Osteocyte (in vitro differentiated cells): ENCODE data around the gene SCYGR5. TPM values are rescaled to one million over a fixed set of nuclear protein-coding genes. Genes with fewer than 3 reads are reported as not detected.

ENCODE experiments used
- DNase-seq: peaks from one replicate; pipeline ENCODE4 v3.0.0; 2021; ENCODE audit warnings: mixed read lengths; ENCODE audit not compliant: unreplicated experiment; ENCODE audit errors: extremely low spot score
- H3K27ac Mint-ChIP-seq: one replicate; pipeline ENCODE4 v1.8.0; 2021; ENCODE audit warnings: mild to moderate bottlenecking, mixed read lengths; ENCODE audit not compliant: unreplicated experiment
- H3K27me3 Mint-ChIP-seq: one replicate; pipeline ENCODE4 v1.8.0; 2021; ENCODE audit warnings: mixed read lengths; ENCODE audit not compliant: unreplicated experiment
- H3K36me3 Mint-ChIP-seq: one replicate; pipeline ENCODE4 v1.8.0; 2021; ENCODE audit warnings: mixed read lengths; ENCODE audit not compliant: unreplicated experiment
- H3K4me1 Mint-ChIP-seq: one replicate; pipeline ENCODE4 v1.8.0; 2021; ENCODE audit warnings: mixed read lengths; ENCODE audit not compliant: unreplicated experiment
- H3K4me3 Mint-ChIP-seq: one replicate; pipeline ENCODE4 v1.8.0; 2021; ENCODE audit warnings: mild to moderate bottlenecking, moderate library complexity, mixed read lengths; ENCODE audit not compliant: unreplicated experiment
- H3K9me3 Mint-ChIP-seq: one replicate; pipeline ENCODE4 v1.8.0; 2021; ENCODE audit warnings: mixed read lengths; ENCODE audit not compliant: unreplicated experiment
- total RNA-seq: library from RNA; stranded (reverse); gene quantifications from 2 replicates; pipeline ENCODE4 v1.2.1, GENCODE V29; 2021
- TF ChIP-seq, protein P1 (sequence below): fragments of 200-600 bp; sonication (generic); IDR thresholded peaks from 2 replicates; pipeline ENCODE4 v1.5.0; 2021; ENCODE audit warnings: antibody characterized with exemption, mild to moderate bottlenecking, moderate library complexity

The SCYGR5 gene
- total RNA-seq, 1 donor from 2014 or later = not detected

DNA sequence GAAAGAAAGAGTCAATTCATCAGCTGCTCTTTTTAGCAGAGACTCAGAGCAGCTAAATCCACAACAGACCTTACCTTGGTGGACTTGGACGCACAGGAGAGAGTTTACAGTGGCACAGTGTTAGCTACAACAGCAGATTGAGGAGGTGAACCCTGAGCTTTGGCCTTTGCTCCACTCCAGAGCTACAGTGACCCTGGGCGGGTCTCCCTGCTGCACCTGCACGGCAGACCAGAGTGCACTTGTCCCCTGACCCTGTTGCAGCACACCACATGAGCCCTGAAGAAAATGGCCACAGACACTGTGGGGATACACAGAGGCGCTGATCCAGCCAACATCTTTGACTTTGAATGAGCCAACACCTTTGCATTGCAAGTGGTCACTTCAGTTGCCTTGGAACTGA lies 40.3 kb downstream of the SCYGR5 start:
- H3K4me3 Mint-ChIP-seq = no peak overlapping the region
- H3K27me3 Mint-ChIP-seq = peaks cover 17% of the 10 kb centered on the region
- no peaks in the 10 kb centered on the region for H3K36me3 Mint-ChIP-seq
- peaks cover 11% of the 10 kb centered on the region for H3K4me1 Mint-ChIP-seq
- DNase-seq = peak; percentile 65
- TF ChIP-seq, protein P1, sequence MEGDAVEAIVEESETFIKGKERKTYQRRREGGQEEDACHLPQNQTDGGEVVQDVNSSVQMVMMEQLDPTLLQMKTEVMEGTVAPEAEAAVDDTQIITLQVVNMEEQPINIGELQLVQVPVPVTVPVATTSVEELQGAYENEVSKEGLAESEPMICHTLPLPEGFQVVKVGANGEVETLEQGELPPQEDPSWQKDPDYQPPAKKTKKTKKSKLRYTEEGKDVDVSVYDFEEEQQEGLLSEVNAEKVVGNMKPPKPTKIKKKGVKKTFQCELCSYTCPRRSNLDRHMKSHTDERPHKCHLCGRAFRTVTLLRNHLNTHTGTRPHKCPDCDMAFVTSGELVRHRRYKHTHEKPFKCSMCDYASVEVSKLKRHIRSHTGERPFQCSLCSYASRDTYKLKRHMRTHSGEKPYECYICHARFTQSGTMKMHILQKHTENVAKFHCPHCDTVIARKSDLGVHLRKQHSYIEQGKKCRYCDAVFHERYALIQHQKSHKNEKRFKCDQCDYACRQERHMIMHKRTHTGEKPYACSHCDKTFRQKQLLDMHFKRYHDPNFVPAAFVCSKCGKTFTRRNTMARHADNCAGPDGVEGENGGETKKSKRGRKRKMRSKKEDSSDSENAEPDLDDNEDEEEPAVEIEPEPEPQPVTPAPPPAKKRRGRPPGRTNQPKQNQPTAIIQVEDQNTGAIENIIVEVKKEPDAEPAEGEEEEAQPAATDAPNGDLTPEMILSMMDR = no peak
- H3K27ac Mint-ChIP-seq = no peak overlapping the region
- no peaks in the 10 kb centered on the region for H3K9me3 Mint-ChIP-seq

DNA sequence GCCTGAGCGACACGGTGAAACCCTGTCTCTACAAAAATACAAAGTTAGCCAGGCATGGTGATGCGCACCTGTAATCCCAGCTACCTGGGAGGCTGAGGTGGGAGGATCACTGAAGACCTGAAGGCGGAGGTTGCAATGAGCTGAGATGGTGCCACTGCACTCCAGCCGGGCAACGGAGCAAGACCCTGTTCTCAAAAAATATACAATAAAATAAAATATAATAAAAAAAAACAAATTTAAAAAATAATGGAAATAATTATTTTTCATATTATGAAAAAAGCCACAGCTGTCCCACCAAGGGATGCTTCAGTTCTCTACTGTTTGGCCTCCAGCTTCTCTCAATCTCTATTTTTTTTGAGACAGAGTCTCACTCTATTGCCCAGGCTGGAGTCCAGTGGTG lies 40.8 kb downstream of the SCYGR5 start:
- Mint-ChIP-seq H3K9me3 (no peaks in the 10 kb centered on the region), H3K4me3 (no peak overlapping the region), H3K27me3 (peaks cover 20% of the 10 kb centered on the region), H3K27ac (no peak overlapping the region), H3K36me3 (no peaks in the 10 kb centered on the region), H3K4me1 (peaks cover 11% of the 10 kb centered on the region)
- DNase-seq = no peak
- TF ChIP-seq, protein P1 = no peak

DNA sequence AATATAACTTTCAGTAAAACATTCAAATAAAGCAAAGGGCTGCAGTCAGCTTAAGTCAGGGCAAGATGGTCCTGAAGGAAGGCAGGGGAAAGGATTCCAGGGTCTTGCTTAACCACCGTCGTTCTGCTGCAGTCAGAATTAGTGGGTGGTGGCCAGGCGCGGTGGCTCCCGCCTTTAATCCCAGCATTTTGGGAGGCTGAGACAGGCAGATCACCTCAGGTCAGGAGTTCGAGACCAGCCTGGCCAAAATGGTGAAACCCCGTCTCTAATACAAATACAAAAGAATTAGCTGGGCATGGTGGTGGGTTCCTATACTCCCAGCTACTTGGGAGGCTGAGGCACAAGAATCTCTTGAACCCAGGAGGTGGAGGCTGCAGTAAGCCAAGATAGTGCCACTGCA lies 44.4 kb downstream of the SCYGR5 start:
- no peaks in the 10 kb centered on the region for H3K9me3 Mint-ChIP-seq
- DNase-seq = peak; percentile 69
- no peak overlapping the region for H3K4me3 Mint-ChIP-seq
- TF ChIP-seq, protein P1 = no peak
- no peaks in the 10 kb centered on the region for H3K36me3 Mint-ChIP-seq
- H3K27ac Mint-ChIP-seq = no peak overlapping the region
- no peaks in the 10 kb centered on the region for H3K4me1 Mint-ChIP-seq
- H3K27me3 Mint-ChIP-seq = peaks cover 39% of the 10 kb centered on the region

DNA sequence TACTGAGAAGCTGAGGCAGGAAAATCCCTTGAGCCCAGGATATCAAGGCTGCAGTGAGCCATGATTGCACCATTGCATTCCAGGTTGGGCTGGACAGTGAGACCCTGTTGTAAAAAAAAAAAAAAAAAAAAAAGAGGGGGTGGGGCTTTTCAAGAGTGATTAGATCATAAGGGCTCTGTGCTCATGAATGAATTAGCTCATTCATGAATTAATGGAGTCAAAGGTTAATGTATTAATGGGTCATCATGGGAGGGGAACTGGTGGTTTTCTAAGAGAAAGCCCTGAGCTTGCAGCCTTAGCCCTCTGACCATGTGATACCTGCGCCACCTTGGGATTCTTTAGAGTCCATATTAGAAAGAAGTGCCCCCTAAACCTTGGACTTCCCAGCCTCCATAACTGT lies 46.7 kb downstream of the SCYGR5 start:
- Mint-ChIP-seq H3K27ac (no peak overlapping the region), H3K27me3 (peaks cover 45% of the 10 kb centered on the region), H3K9me3 (no peaks in the 10 kb centered on the region), H3K36me3 (no peaks in the 10 kb centered on the region), H3K4me3 (no peak overlapping the region), H3K4me1 (peaks cover 9% of the 10 kb centered on the region)
- DNase-seq = no peak
- TF ChIP-seq, protein P1 = no peak

DNA sequence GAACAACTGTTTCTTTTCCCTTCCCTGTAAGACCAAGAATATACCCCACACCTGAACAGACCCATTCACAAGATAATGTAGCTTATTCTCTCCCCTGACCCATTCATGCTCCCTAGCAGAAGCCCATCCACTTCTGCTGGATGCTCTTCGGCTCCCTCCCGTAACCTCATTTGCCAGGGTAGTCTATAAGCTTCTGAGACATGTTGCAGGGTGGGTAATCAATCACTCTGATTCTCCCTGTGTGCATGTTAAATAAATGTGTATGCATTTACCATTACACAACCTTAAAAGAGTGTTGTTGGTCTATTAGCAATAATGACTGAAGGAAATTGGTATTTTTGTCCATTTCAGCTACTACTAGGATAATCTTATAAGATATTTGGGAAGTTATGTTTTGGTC lies 49.9 kb downstream of the SCYGR5 start:
- no peak for DNase-seq
- peaks cover 43% of the 10 kb centered on the region for H3K27me3 Mint-ChIP-seq
- TF ChIP-seq, protein P1 = no peak
- peaks cover 9% of the 10 kb centered on the region for H3K4me1 Mint-ChIP-seq
- no peak overlapping the region for H3K4me3 Mint-ChIP-seq
- H3K36me3 Mint-ChIP-seq = no peaks in the 10 kb centered on the region
- H3K27ac Mint-ChIP-seq = no peak overlapping the region
- H3K9me3 Mint-ChIP-seq = no peaks in the 10 kb centered on the region

Other genes with a start within 250 kb of the SCYGR5 start
- gene AGFG1, start 194.6 kb upstream of the SCYGR5 start, total RNA-seq = 51.2 and 55.1 TPM in 2 replicates
- gene SCYGR2, start 67.9 kb upstream of the SCYGR5 start, total RNA-seq = not detected in 2 replicates
- gene SCYGR3, start 52.0 kb upstream of the SCYGR5 start, total RNA-seq = not detected in 2 replicates
- gene SCYGR4, start 49.3 kb upstream of the SCYGR5 start, total RNA-seq = not detected in 2 replicates
- gene SLC19A3, start 51.2 kb downstream of the SCYGR5 start, total RNA-seq = not detected in 2 replicates
- not detected in 2 replicates for gene SCYGR6, start 58.0 kb downstream of the SCYGR5 start, total RNA-seq
- not detected in 2 replicates for gene SCYGR7, start 61.5 kb downstream of the SCYGR5 start, total RNA-seq
- not detected in 2 replicates for gene SCYGR8, start 79.1 kb downstream of the SCYGR5 start, total RNA-seq
- not detected in 2 replicates for gene CCL20, start 147.0 kb downstream of the SCYGR5 start, total RNA-seq
- not detected in 2 replicates for gene DAW1, start 204.8 kb downstream of the SCYGR5 start, total RNA-seq